ENCODE measurements around the gene SCAMP3. TPM values are rescaled to one million over a fixed set of nuclear protein-coding genes. Genes with fewer than 3 reads are reported as not detected.

Gene SCAMP3
- total RNA-seq, 1 experiment from 2014 or later: 104 TPM

DNA sequence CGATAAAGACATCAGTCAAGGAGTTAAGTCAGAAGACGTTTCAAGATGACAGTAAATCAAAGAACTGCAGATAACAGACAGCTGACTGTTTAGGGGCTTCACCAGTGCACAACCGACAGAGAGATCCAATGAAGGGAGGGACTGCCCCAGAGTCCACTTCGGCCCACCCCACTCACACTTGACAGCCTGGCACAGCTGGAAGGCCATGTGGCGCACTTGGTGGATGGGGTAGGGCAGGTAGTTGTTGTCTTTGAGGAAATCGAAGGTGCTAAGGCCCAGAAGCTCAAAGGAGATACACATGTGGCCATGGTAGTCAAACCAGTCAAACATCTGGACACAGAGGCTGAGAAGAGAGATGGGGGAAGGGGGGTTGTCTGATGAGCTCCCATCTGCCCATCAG is 4.4 kb upstream of the SCAMP3 start:
- H3K9me3 Mint-ChIP-seq (ENCODE audit: low read depth, unreplicated experiment): no peaks in the 10 kb centered on the region

DNA sequence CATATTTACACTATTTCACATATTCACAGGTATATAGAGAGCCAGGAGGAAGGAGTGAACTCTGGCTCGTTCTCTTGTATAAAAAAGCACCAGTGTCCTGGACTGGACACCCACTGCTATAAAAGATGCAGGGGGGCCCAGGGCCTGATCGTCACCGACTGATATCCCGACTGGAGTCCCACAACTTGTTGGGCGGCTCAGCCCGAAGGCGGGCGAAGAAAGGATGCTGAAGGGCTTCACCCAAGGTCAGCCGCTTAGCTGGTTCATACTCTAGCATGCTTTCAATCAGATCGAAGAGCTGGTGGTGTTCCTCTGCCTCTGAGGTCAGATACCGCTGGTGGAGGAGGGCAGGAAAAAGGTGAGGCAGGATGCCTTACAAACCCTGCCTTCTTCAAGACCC is 907 bp upstream of the SCAMP3 start:
- CTCF ChIA-PET: no interaction called here
- no TSS peak for BruUV-seq (replicated peaks)
- Mint-ChIP-seq H3K27ac (ENCODE audit: unreplicated experiment) (peak overlapping the region; percentile 97), H3K4me3 (ENCODE audit: low read depth, unreplicated experiment) (no peak overlapping the region), H3K27me3 (ENCODE audit: unreplicated experiment) (no peaks in the 10 kb centered on the region), H3K9me3 (ENCODE audit: low read depth, unreplicated experiment) (no peaks in the 10 kb centered on the region), H3K36me3 (ENCODE audit: insufficient read depth, unreplicated experiment) (peaks cover 75% of the 10 kb centered on the region), H3K4me1 (ENCODE audit: low read depth, unreplicated experiment) (peaks cover 28% of the 10 kb centered on the region)
- no peak for DNase-seq
- intact Hi-C loops (cut with micrococcal nuclease; ENCODE audit: unreplicated experiment): no loop called here
- no peak for TF ChIP-seq CTCF (IDR thresholded peaks at IDR 0.05; ENCODE audit: unreplicated experiment)

More for the DNA sequence above, 4.4 kb upstream of the SCAMP3 start:
- H3K4me3 Mint-ChIP-seq (ENCODE audit: low read depth, unreplicated experiment): no peak overlapping the region
- no peak for TF ChIP-seq CTCF (IDR thresholded peaks at IDR 0.05; ENCODE audit: unreplicated experiment)
- BruUV-seq (replicated peaks): no TSS peak
- no peaks in the 10 kb centered on the region for H3K27me3 Mint-ChIP-seq (ENCODE audit: unreplicated experiment)
- intact Hi-C loops (cut with micrococcal nuclease; ENCODE audit: unreplicated experiment): no loop called here
- H3K27ac Mint-ChIP-seq (ENCODE audit: unreplicated experiment): no peak overlapping the region
- no peak for DNase-seq
- H3K4me1 Mint-ChIP-seq (ENCODE audit: low read depth, unreplicated experiment): peaks cover 12% of the 10 kb centered on the region
- H3K36me3 Mint-ChIP-seq (ENCODE audit: insufficient read depth, unreplicated experiment): peaks cover 82% of the 10 kb centered on the region
- CTCF ChIA-PET: interaction anchor here (1.6 kb wide), 1 partner anchor 57 kb away, joined by 4 read pairs; no protein-coding TSS in a partner anchor

DNA sequence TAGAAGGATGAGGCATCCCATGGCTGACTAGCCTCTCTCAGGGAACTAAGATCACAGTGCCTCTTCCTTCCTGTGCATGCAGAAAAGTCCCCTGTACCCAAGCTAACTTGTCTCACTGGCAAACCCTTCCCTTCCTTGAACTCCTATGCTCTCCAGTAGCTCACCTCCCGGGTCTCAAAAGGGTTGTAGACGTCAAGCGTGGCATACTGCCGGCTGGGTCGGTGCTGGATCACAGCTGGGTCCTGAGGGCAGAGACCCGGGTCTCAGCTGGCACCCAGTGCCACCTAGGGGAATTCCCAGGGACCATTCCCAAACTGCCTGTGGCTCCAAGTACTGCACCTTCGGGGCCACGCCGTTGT is 688 bp downstream of the SCAMP3 start:
- Mint-ChIP-seq H3K4me3 (ENCODE audit: low read depth, unreplicated experiment) (peak overlapping the region; percentile 96), H3K4me1 (ENCODE audit: low read depth, unreplicated experiment) (peaks cover 28% of the 10 kb centered on the region), H3K27ac (ENCODE audit: unreplicated experiment) (peak overlapping the region; percentile 97), H3K36me3 (ENCODE audit: insufficient read depth, unreplicated experiment) (peaks cover 74% of the 10 kb centered on the region), H3K9me3 (ENCODE audit: low read depth, unreplicated experiment) (no peaks in the 10 kb centered on the region), H3K27me3 (ENCODE audit: unreplicated experiment) (no peaks in the 10 kb centered on the region)
- CTCF ChIA-PET: interaction anchor here (0.9 to 2.1 kb wide), 6 partner anchors 10 to 170 kb away, joined by 3 to 24 read pairs (median 4); no protein-coding TSS in a partner anchor
- intact Hi-C loops (cut with micrococcal nuclease; ENCODE audit: unreplicated experiment): no loop called here
- no peak for TF ChIP-seq CTCF (IDR thresholded peaks at IDR 0.05; ENCODE audit: unreplicated experiment)
- no TSS peak for BruUV-seq (replicated peaks)
- DNase-seq: peak; percentile 37

- intact Hi-C loops (cut with micrococcal nuclease; ENCODE audit: unreplicated experiment): no loop called here
- no peak for TF ChIP-seq CTCF (IDR thresholded peaks at IDR 0.05; ENCODE audit: unreplicated experiment)
- Mint-ChIP-seq H3K27ac (ENCODE audit: unreplicated experiment) (no peak overlapping the region), H3K27me3 (ENCODE audit: unreplicated experiment) (no peaks in the 10 kb centered on the region), H3K9me3 (ENCODE audit: low read depth, unreplicated experiment) (no peaks in the 10 kb centered on the region), H3K4me1 (ENCODE audit: low read depth, unreplicated experiment) (peaks cover 28% of the 10 kb centered on the region), H3K36me3 (ENCODE audit: insufficient read depth, unreplicated experiment) (peaks cover 76% of the 10 kb centered on the region), H3K4me3 (ENCODE audit: low read depth, unreplicated experiment) (peak overlapping the region; percentile 96)
- CTCF ChIA-PET: interaction anchor here (1.1 kb wide), 1 partner anchor 13 kb away, joined by 5 read pairs; the partner anchor contains the start of gene CLK2
- BruUV-seq (replicated peaks): no TSS peak
- no peak for DNase-seq
Measured at GRCh38 chr1:155260276-155260675, 1.9 kb downstream of the SCAMP3 start.

Measured in Calu3 (cell line).